Stimulated activated CD4-positive, alpha-beta T cell treated with anti-CD3 and anti-CD28 coated beads, Interleukin-12 subunit alpha, Interleukin-12 subunit beta, amount 100 ng/mL, for 4 hours (primary cell): ENCODE results near the gene CD6.
"Not testable (repeated sequence)": the region's sequence is repeated elsewhere in the genome, so short reads cannot be mapped to it uniquely, and the experiment has no call there.

Experiments
- DNase-seq: peaks from one replicate; pipeline ENCODE4 v3.0.0-alpha.2; 2020

CD6 gene

DNA sequence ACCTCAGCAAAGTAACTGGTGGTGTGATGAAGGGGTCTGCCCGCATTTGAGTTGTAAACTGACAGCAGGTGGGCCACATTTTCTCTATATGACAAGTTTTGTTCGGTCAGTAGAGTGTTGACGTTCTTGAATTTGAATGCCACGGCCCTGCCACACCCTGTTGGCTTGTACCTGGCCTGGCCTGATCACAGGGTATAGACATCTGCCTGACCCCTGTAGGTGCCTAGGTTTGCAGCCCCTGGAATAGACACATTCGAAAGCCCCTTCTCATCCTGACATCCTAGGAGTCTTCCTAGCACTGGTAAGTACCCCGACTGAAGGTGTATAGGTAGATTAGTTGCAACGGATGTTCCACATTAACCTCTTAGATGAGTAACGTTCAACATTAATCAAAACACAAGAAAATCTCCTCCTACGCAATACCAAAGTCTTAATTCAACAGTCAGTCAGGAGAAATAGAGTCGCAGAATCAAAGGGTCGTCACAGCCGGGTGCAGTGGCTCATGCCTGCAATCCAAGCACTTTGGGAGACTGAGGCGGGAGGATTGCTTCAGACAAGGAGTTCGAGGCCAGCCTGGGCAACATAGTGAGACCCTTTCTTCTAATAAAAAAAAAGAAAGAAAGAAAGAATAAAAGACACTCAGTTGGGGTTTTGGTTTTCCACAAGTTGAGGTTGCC lies 87.2 kb downstream of the CD6 start:
- DNase-seq: no peak

DNA sequence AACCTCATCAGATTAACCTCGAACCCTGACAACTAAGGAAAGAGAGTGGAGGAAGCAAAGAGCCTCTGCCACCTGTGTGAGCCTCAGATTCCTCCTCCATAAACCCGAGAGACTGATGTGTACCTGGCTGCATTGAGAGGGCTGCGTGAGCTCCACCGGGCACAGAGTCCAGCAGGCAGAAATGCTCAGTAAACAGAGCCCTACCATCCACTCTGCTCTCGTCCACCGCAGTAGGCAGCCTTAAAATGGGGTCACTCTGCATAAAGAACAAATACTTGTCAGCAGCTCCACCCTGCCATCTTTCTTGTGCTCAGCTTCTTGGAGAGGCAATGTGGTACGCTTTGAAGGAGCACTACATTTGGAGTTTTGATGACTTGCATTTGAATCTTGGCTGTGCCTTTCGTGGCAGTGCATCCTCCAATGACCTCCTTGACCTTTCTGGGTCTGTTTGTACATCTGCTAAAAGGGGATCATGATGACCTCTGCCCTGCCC lies 87.8 kb downstream of the CD6 start:
- DNase-seq: no peak

DNA sequence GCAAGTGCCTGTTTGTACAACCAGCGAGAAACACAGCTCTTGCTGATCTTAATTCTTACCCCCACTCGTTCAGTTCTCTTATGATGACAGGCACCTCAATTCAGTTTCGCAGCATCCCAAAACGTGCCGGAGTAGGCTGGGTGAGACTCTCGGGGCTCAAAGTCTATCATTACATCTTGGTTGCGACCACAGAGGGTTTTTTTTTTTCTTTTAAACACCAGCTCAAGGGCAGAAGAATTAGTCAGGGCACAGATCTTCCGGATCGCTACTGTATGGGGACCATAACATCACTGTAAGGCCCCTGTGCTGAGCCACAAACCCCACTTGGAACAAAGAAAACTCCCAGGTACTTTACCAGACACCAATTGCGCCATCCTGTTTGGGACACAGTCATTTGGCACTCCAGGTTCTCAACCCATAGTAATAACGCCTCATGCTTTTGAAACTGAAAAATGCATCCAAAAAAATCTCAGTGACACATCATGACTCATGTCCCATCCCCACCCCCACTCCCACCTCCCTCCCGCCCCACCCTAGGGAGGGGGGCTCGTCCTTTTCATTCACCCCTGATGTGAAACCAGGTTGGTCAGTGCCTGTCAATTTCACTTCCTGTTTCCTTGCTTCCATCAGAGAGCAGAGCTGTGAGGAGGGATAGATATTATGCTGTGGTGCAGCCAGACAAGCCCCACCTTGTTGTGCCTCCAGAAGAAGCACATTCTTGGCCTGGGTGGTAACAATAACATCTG lies 89.8 kb downstream of the CD6 start:
- DNase-seq: peak; percentile 74

DNA sequence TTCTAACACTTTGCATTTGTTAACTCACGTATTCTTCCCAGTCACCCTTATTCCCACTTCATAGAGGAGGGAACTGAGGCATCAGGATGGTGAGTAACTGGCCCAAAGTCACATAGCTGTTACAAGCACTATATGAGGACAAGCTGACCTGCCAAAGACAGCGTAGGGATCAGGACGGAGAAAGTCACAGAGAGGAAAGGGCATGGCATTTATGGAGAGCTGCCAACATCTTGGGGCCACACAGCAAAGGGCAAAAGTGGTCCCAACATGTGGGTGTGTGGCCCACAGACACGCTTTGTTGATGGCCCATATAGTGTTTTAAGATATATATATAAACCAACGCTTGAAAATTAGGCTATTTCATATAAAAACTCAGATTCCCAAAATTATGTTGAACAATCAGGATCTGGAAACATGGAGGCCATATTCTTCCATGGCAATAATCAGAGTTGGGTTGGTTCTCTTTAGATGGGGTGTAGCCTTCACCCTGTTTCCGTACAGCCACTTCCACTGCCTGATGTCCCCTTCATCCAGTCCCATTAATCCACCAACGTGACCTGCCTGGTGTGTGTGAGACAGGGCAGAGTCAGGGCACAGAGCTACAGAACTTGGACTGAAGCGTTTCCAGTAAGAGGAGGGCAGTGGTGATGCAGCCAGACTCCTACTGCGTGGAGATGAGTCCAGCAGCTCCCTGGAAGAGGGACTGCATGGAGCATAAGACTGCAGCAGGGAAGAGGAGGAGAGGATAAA lies 90.9 kb downstream of the CD6 start:
- DNase-seq: no peak

DNA sequence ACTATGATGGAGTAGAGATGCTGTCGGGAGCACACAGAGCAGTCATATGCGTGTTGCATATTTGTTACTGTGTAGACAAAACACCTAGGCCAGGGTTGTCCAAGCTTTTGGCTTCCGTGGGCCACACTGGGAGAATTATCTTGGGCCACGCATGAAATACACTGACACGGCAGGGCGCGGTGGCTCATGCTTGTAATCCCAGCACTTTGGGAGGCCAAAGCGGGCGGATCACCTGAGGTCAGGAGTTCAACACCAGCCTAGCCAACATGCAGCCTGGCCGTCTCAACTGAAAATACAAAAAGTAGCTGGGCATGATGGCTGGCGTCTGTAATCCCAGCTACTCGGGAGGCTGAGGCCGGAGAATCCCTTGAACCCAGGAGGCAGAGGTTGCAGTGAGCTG lies 93.8 kb downstream of the CD6 start:
- not testable (repeated sequence) for DNase-seq

DNA sequence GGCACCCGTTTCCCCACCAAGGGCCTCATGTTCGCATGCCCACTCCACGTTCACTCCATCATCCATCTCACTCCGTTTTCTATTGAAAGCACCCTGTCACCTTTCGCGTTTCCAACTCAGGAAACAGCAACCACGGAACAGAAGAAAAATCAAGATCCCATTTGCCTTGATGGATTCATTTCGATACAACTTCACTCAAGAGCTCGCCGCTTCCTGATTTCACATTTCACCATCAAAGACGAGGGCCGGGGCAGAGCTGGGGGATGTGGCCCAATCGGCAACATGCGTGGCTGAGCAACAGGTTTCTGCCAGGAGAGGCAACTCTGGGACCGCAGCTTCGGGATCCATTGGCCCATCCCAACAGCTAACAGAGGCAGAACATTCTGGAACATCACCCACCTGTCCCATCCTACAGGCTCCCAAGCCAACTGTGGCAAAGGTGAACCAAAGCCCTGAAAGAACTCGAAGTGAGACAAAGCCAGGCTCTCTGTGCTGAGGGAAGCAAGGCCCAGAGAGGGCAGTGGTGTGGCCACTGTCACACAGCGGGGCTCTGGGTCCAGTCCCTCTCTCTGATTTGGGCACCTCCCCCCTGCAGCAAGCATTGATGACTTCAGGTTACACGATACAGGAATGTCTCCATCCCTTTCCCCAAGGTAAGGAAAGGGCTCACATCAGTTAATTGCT lies 94.6 kb downstream of the CD6 start:
- DNase-seq: peak; percentile 50

DNA sequence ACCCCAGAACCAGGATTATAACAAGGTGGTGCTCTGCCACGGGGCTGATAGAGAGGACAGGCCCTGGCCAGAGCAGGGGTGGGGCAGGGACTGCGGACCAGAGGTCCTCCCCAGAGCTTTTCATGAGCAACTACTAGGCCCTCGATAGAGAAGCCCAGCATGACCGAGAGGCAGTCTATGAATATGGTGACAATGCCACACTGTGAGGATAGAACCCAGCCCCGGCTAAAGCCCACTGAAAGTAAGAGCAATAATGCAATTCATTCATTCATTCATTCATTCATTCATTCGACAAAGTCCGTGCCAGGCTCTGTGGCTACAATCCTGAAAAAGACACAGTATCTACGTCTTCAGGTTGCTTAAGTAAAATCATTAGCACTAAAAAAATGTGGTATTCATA lies 95.2 kb downstream of the CD6 start:
- DNase-seq: no peak

DNA sequence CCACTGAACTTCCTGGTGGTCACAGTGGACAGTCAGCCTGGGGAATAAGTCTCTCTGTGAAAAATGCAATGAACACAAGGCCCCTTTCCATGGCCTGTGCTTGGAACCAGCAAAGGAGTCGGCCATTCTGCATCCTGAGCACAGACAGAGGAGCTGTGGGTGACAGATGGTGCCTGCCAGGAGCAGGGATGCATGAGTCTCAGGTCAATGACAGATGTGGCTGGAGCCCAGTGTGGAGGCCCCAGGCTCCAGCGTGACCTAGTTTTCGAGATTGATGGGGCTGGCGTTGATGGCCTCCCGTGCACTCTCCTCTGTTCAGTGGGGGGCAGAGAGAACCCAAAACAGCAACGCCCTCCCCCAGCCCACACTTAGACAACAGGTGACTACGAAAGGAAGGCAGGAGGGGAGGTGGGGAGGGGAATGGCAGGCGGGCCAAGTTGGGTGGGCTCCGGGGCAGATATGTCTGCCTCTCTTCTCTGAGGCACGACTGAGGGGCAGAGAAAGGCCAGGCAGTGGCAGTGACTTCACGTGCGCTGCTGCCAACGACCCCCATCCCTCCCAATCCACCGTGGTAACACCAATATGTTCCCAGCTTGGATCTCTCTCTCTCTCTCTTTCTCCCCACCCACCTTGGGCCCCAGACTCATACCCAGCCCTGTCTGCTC lies 96.4 kb downstream of the CD6 start:
- no peak for DNase-seq

DNA sequence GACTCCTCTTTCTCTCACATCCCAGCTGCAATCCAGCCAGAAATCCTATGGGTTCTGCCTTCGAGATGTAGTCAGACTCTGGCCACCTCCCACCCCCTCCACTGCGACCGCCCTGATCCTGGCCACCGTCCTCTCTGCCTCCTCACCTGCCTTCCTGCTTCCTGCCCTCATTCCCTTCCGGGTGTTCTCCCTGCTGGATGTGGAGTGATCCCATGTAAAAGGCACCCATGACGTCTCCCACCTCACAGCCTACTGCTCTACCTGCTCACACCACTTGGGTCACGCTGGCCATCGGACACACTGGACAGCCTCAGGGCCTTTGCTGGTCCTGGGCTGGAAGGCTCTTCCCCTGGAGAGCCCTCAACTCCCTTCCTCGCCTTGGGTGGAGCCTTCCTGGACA lies 97.1 kb downstream of the CD6 start:
- DNase-seq: no peak

DNA sequence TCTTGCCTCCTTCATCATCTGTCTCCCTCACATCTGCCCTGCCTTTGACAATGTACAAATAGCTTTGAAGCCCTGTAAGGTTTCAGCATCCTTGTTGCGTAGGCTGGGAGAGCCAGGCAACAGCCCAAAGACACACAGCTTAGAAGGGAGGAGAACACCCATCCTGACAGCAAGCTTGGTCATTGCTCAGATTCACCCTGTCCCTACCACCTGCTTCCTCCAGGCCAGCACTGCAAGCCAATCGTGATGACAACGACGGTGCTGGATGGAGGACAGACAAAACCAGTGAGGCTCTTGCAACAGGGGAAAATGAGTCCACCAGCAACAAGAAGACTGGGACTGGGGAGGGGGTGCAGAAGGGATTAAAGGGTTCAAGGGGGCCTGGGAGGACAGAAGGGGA lies 97.9 kb downstream of the CD6 start:
- DNase-seq: no peak
